ENCODE results near the gene FIGN.

The FIGN gene

DNA sequence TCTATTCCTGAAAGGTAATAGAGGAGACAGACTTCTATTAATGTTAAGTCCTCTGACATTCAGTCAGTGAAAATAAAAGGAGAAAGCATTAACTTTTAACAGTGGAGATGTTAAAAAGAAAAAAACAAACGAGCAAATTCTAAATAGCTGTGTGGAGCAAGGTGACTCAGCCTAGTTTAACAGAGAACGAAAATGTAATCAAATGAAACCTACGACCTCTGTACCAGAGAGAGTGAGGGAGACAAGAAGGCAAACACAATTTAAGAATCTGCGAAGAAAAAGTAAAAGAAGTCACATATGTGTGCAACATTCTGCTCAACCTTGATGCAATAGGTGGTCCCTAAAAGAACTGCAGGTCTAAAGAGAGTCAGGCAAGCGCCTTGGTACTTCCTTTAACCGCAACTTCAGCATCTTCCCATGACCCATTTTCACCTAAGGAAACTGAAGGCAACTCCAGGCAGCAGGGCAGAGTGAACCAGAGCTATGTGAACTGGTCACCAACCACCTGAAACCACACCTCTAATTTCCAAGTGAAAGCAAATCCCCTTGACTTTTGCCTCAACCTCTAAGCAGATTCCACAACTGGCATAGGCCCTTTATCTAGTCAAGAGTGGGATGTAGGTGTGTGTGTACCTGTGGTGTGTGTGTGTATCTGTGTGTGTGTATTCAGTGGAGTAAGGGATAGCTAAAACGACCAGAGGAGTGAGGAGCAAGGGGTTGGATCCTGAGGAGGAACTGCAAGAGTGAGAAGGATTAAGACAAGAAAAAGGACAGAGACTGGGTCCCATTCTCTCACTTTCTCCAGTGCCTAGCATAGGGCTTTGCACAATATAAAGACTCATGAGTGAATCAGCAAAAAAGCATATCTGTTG is 43.0 kb downstream of the FIGN start:
- H3K27ac ChIP-seq (ENCODE audit: low read depth, low read length), result no peak overlapping the region
- no peaks in the 10 kb centered on the region for H3K4me1 ChIP-seq (ENCODE audit: control insufficient read depth in 1 of 2, insufficient read depth in 2 of 2, low read length in 2 of 2)
- no peak overlapping the region for H3K4me3 ChIP-seq (ENCODE audit: low read depth in 1 of 2, low read length in 2 of 2)
- no peaks in the 10 kb centered on the region for H3K36me3 ChIP-seq (ENCODE audit: control insufficient read depth in 1 of 2, insufficient read depth in 2 of 2, low read length in 2 of 2)
- H3K9me3 ChIP-seq (ENCODE audit: control insufficient read depth in 1 of 2, low read length in 2 of 2), result no peaks in the 10 kb centered on the region
- no peak overlapping the region for H3K9ac ChIP-seq (ENCODE audit: low read depth in 1 of 2, low read length in 2 of 2)
- no peaks in the 10 kb centered on the region for H3K27me3 ChIP-seq (ENCODE audit: control insufficient read depth in 1 of 2, insufficient read depth in 2 of 2, low read length in 2 of 2)

DNA sequence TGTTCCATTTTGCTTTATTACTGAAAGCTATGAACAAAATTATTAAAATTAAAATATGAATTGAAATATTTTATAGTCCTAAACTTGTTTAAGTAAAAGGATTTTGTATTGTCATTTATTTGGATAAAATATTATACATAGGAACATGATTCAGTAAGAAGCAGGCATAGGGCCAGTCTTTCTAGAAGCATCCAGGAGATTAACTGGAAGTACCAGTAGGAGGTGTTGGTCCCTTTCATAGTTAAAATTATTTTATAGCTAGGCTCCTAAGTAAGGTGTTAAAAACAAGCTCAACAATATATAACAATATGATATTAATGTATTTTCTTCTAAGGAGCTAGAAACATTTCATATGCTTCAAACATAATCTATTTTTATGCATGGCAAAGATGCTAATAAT is 43.7 kb downstream of the FIGN start:
- no peaks in the 10 kb centered on the region for H3K4me1 ChIP-seq (ENCODE audit: control insufficient read depth in 1 of 2, insufficient read depth in 2 of 2, low read length in 2 of 2)
- H3K27ac ChIP-seq (ENCODE audit: low read depth, low read length), result no peak overlapping the region
- H3K9ac ChIP-seq (ENCODE audit: low read depth in 1 of 2, low read length in 2 of 2), result no peak overlapping the region
- H3K4me3 ChIP-seq (ENCODE audit: low read depth in 1 of 2, low read length in 2 of 2), result no peak overlapping the region
- H3K36me3 ChIP-seq (ENCODE audit: control insufficient read depth in 1 of 2, insufficient read depth in 2 of 2, low read length in 2 of 2), result no peaks in the 10 kb centered on the region
- H3K9me3 ChIP-seq (ENCODE audit: control insufficient read depth in 1 of 2, low read length in 2 of 2), result no peaks in the 10 kb centered on the region
- no peaks in the 10 kb centered on the region for H3K27me3 ChIP-seq (ENCODE audit: control insufficient read depth in 1 of 2, insufficient read depth in 2 of 2, low read length in 2 of 2)

DNA sequence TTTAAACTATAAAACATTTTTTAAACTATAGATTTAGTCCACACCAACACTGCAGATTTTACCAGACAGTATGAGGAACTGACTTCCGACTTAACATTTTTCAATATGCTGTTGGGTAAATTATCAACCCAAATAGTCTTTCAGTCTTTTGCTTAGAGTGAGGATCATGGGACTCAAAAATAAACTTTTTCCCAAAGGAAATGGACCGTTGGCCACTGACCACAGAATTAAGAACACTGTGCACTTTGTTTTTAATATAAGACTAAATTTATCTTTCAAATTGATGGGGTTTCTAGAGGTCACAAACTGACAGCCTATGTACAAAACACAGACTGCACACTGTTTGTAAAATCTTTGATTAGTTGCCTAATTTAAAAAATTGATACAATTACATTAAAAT is 44.9 kb downstream of the FIGN start:
- Histone ChIP-seq H3K27me3 (ENCODE audit: control insufficient read depth in 1 of 2, insufficient read depth in 2 of 2, low read length in 2 of 2) (no peaks in the 10 kb centered on the region), H3K9ac (ENCODE audit: low read depth in 1 of 2, low read length in 2 of 2) (no peak overlapping the region), H3K4me3 (ENCODE audit: low read depth in 1 of 2, low read length in 2 of 2) (no peak overlapping the region), H3K4me1 (ENCODE audit: control insufficient read depth in 1 of 2, insufficient read depth in 2 of 2, low read length in 2 of 2) (no peaks in the 10 kb centered on the region), H3K9me3 (ENCODE audit: control insufficient read depth in 1 of 2, low read length in 2 of 2) (no peaks in the 10 kb centered on the region), H3K36me3 (ENCODE audit: control insufficient read depth in 1 of 2, insufficient read depth in 2 of 2, low read length in 2 of 2) (no peaks in the 10 kb centered on the region), H3K27ac (ENCODE audit: low read depth, low read length) (no peak overlapping the region)

DNA sequence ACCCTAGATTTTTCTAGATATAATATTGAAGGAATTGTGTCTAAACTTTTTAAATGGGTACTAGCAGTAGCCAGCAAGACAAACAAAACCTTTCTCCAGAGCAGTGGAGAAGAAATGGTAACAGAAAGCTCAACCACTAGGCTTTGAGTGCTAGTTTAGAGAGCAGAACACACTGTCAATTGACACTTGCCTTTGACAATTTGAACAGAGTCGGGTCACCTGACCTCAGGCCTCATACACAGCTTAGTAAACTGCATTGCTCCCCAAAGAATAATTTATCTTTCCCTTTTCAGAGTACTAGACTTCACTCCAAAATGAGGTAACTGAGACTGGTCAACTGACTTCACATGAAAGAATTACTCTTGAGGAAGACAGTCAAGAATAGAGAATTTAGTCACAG is 48.6 kb downstream of the FIGN start:
- no peaks in the 10 kb centered on the region for H3K27me3 ChIP-seq (ENCODE audit: control insufficient read depth in 1 of 2, insufficient read depth in 2 of 2, low read length in 2 of 2)

GRCh38 chr2:163686289-163686688 is 49.5 kb downstream of the FIGN start:
- Histone ChIP-seq H3K9ac (ENCODE audit: low read depth in 1 of 2, low read length in 2 of 2) (no peak overlapping the region), H3K4me1 (ENCODE audit: control insufficient read depth in 1 of 2, insufficient read depth in 2 of 2, low read length in 2 of 2) (no peaks in the 10 kb centered on the region), H3K36me3 (ENCODE audit: control insufficient read depth in 1 of 2, insufficient read depth in 2 of 2, low read length in 2 of 2) (no peaks in the 10 kb centered on the region), H3K9me3 (ENCODE audit: control insufficient read depth in 1 of 2, low read length in 2 of 2) (no peaks in the 10 kb centered on the region), H3K27ac (ENCODE audit: low read depth, low read length) (no peak overlapping the region), H3K4me3 (ENCODE audit: low read depth in 1 of 2, low read length in 2 of 2) (no peak overlapping the region), H3K27me3 (ENCODE audit: control insufficient read depth in 1 of 2, insufficient read depth in 2 of 2, low read length in 2 of 2) (no peaks in the 10 kb centered on the region)

More for the DNA sequence above, 48.6 kb downstream of the FIGN start:
- H3K27ac ChIP-seq (ENCODE audit: low read depth, low read length), result no peak overlapping the region
- H3K9ac ChIP-seq (ENCODE audit: low read depth in 1 of 2, low read length in 2 of 2), result no peak overlapping the region
- no peaks in the 10 kb centered on the region for H3K9me3 ChIP-seq (ENCODE audit: control insufficient read depth in 1 of 2, low read length in 2 of 2)
- H3K4me3 ChIP-seq (ENCODE audit: low read depth in 1 of 2, low read length in 2 of 2), result no peak overlapping the region
- no peaks in the 10 kb centered on the region for H3K4me1 ChIP-seq (ENCODE audit: control insufficient read depth in 1 of 2, insufficient read depth in 2 of 2, low read length in 2 of 2)
- H3K36me3 ChIP-seq (ENCODE audit: control insufficient read depth in 1 of 2, insufficient read depth in 2 of 2, low read length in 2 of 2), result no peaks in the 10 kb centered on the region

GRCh38 chr2:163682695-163683094 is 53.1 kb downstream of the FIGN start:
- H3K9ac ChIP-seq (ENCODE audit: low read depth in 1 of 2, low read length in 2 of 2), result no peak overlapping the region

DNA sequence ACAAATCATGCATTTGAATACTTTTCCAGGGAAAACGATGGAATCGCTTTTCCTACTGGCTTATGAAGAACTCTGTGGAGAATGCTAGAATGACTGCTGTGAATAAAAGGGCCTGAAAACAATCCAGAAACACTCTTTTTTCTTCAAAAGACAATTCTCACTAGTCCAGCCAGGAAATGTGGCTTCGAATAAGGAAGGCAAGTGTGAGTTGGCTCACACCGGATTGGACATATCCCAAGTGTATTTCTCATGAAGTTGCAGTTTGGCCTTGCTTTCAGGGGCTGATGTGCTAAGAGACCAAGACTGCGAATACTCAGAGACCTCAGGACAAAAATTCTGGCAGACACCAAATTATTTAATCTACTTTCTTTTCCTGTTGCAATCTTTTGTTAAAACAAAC is 54.1 kb downstream of the FIGN start:
- no peak overlapping the region for H3K9ac ChIP-seq (ENCODE audit: low read depth in 1 of 2, low read length in 2 of 2)
- no peaks in the 10 kb centered on the region for H3K9me3 ChIP-seq (ENCODE audit: control insufficient read depth in 1 of 2, low read length in 2 of 2)
- H3K4me3 ChIP-seq (ENCODE audit: low read depth in 1 of 2, low read length in 2 of 2), result no peak overlapping the region
- H3K4me1 ChIP-seq (ENCODE audit: control insufficient read depth in 1 of 2, insufficient read depth in 2 of 2, low read length in 2 of 2), result no peaks in the 10 kb centered on the region
- no peaks in the 10 kb centered on the region for H3K36me3 ChIP-seq (ENCODE audit: control insufficient read depth in 1 of 2, insufficient read depth in 2 of 2, low read length in 2 of 2)
- no peak overlapping the region for H3K27ac ChIP-seq (ENCODE audit: low read depth, low read length)
- no peaks in the 10 kb centered on the region for H3K27me3 ChIP-seq (ENCODE audit: control insufficient read depth in 1 of 2, insufficient read depth in 2 of 2, low read length in 2 of 2)

More at GRCh38 chr2:163682695-163683094, 53.1 kb downstream of the FIGN start:
- no peaks in the 10 kb centered on the region for H3K27me3 ChIP-seq (ENCODE audit: control insufficient read depth in 1 of 2, insufficient read depth in 2 of 2, low read length in 2 of 2)
- no peaks in the 10 kb centered on the region for H3K9me3 ChIP-seq (ENCODE audit: control insufficient read depth in 1 of 2, low read length in 2 of 2)
- no peak overlapping the region for H3K4me3 ChIP-seq (ENCODE audit: low read depth in 1 of 2, low read length in 2 of 2)
- no peaks in the 10 kb centered on the region for H3K36me3 ChIP-seq (ENCODE audit: control insufficient read depth in 1 of 2, insufficient read depth in 2 of 2, low read length in 2 of 2)
- no peak overlapping the region for H3K27ac ChIP-seq (ENCODE audit: low read depth, low read length)
- H3K4me1 ChIP-seq (ENCODE audit: control insufficient read depth in 1 of 2, insufficient read depth in 2 of 2, low read length in 2 of 2), result no peaks in the 10 kb centered on the region

DNA sequence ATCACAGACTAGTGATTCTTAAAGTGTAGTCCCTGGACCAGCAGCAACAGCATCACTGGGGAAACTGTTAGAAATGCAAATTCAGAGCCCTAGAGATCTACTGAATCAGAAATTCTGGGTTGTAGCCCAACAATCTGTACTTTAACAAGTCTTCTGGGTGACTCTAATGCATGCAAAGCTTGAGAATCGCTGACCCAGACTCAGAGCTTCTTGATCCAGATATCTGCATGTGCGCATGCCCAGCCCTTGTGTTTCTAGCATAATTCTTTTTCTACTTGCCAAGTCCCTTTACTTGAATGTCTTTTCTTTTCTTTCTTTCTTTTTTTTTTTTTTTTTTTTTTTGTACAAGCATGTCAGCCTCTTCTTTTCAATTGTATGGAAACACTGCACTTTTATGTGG is 60.4 kb downstream of the FIGN start:
- H3K9me3 ChIP-seq (ENCODE audit: control insufficient read depth in 1 of 2, low read length in 2 of 2), result no peaks in the 10 kb centered on the region
- no peaks in the 10 kb centered on the region for H3K27me3 ChIP-seq (ENCODE audit: control insufficient read depth in 1 of 2, insufficient read depth in 2 of 2, low read length in 2 of 2)
- no peaks in the 10 kb centered on the region for H3K36me3 ChIP-seq (ENCODE audit: control insufficient read depth in 1 of 2, insufficient read depth in 2 of 2, low read length in 2 of 2)
- no peaks in the 10 kb centered on the region for H3K4me1 ChIP-seq (ENCODE audit: control insufficient read depth in 1 of 2, insufficient read depth in 2 of 2, low read length in 2 of 2)
- H3K9ac ChIP-seq (ENCODE audit: low read depth in 1 of 2, low read length in 2 of 2), result no peak overlapping the region
- H3K27ac ChIP-seq (ENCODE audit: low read depth, low read length), result no peak overlapping the region
- H3K4me3 ChIP-seq (ENCODE audit: low read depth in 1 of 2, low read length in 2 of 2), result no peak overlapping the region

DNA sequence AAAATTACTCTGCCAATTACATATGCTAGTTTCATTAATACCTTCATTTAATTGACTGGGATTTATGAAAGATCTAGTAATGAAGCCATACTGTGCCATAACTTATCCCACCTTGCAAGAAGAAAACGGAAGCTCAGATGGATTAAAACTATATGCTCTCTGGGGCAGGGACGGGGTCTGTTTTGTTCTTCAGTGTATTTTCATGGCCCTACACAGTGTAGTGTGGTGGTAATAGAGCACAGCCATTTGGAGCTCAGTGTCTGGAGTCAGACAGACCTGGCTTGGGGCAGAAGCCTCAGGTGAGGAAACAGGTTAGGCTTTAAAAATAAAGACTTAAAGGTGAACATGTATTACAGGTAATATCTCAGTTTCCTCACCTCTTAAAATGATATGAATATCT is 62.3 kb downstream of the FIGN start:
- Histone ChIP-seq H3K4me3 (ENCODE audit: low read depth in 1 of 2, low read length in 2 of 2) (no peak overlapping the region), H3K36me3 (ENCODE audit: control insufficient read depth in 1 of 2, insufficient read depth in 2 of 2, low read length in 2 of 2) (no peaks in the 10 kb centered on the region), H3K27ac (ENCODE audit: low read depth, low read length) (no peak overlapping the region), H3K4me1 (ENCODE audit: control insufficient read depth in 1 of 2, insufficient read depth in 2 of 2, low read length in 2 of 2) (no peaks in the 10 kb centered on the region), H3K27me3 (ENCODE audit: control insufficient read depth in 1 of 2, insufficient read depth in 2 of 2, low read length in 2 of 2) (no peaks in the 10 kb centered on the region), H3K9ac (ENCODE audit: low read depth in 1 of 2, low read length in 2 of 2) (no peak overlapping the region), H3K9me3 (ENCODE audit: control insufficient read depth in 1 of 2, low read length in 2 of 2) (no peaks in the 10 kb centered on the region)

GRCh38 chr2:163670929-163671328 is 64.9 kb downstream of the FIGN start:
- Histone ChIP-seq H3K27me3 (ENCODE audit: control insufficient read depth in 1 of 2, insufficient read depth in 2 of 2, low read length in 2 of 2) (no peaks in the 10 kb centered on the region), H3K9ac (ENCODE audit: low read depth in 1 of 2, low read length in 2 of 2) (no peak overlapping the region), H3K4me3 (ENCODE audit: low read depth in 1 of 2, low read length in 2 of 2) (no peak overlapping the region), H3K4me1 (ENCODE audit: control insufficient read depth in 1 of 2, insufficient read depth in 2 of 2, low read length in 2 of 2) (no peaks in the 10 kb centered on the region), H3K27ac (ENCODE audit: low read depth, low read length) (no peak overlapping the region), H3K36me3 (ENCODE audit: control insufficient read depth in 1 of 2, insufficient read depth in 2 of 2, low read length in 2 of 2) (no peaks in the 10 kb centered on the region), H3K9me3 (ENCODE audit: control insufficient read depth in 1 of 2, low read length in 2 of 2) (no peaks in the 10 kb centered on the region)
